ENCODE data around the gene ABHD17A. TPM values are rescaled to one million over a fixed set of nuclear protein-coding genes. Genes with fewer than 3 reads are reported as not detected.

ABHD17A gene
- polyA plus RNA-seq, 3 donors from 2014 or later: 652 to 783 (median 741) TPM

DNA sequence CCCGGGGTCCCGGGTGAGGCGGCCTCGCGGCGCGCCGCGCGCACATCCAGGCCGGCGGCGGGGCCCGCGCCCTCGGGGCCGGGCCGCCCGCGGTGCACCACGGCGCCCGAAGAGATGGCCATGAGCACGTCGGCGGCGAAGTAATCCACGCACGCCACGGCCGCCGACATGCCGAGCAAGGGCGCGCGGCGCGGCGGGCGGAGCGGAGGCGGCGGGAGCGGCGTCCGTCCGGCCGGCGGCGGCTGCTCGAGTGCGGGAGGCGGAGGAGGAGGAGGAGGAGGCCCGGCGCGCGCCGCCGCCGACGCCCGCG, 22.0 kb downstream of the ABHD17A start, which contains the start of gene KLF16:
Gene KLF16 (minus strand): TSS at position 252 of the 310 bp plus-strand sequence. CDS start 82 bp downstream, at position 170.
- DNase-seq: no peak
- peaks cover 0 to 2% (median 0%) of the 10 kb centered on the region in 6 donors for H3K9me3 Mint-ChIP-seq
- H3K4me1 Mint-ChIP-seq: peaks cover 23 to 35% of the 10 kb centered on the region in 2 donors
- H3K36me3 Mint-ChIP-seq: no peaks in the 10 kb centered on the region
- H3K4me3 Mint-ChIP-seq: peak within 1 kb of the TSS; percentile 89 to 94 (median 91)
- peaks cover 8 to 27% (median 9%) of the 10 kb centered on the region in 3 donors for H3K27me3 Mint-ChIP-seq (ENCODE audit: low read depth in 3 of 3)
- peak within 1 kb of the TSS; percentile 83 to 96 (median 88) for H3K27ac Mint-ChIP-seq

GRCh38 chr19:1862424-1863327, 22.6 kb downstream of the ABHD17A start:
- peaks cover 19 to 33% of the 10 kb centered on the region in 2 donors for H3K4me1 Mint-ChIP-seq

DNA sequence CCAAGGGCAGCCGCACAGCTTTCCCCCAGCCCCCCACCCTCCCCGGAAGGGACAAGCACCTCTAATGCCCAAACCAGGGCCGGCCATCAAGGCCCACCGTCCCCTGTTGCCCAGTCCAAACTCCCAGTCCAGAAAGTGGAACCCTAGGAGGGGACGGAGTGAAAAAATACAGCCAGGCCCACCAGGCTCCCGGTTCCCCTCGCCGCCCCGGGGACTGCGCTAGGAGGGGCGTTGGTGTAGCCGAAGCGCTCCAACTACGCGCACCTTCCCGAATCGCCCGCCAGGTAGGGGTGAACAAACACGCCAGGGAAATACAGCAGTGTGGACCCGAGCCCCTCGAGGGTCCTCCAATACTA, 23.2 kb downstream of the ABHD17A start:
- peaks cover 17 to 33% of the 10 kb centered on the region in 2 donors for H3K4me1 Mint-ChIP-seq

More at GRCh38 chr19:1862424-1863327, 22.6 kb downstream of the ABHD17A start:
- Mint-ChIP-seq H3K9me3 (peaks cover 0 to 2% (median 0%) of the 10 kb centered on the region in 6 donors), H3K27ac (peak overlapping the region; percentile 83 to 96 (median 88)), H3K27me3 (ENCODE audit: low read depth in 3 of 3) (peaks cover 9 to 29% (median 10%) of the 10 kb centered on the region in 3 donors), H3K4me3 (peak overlapping the region; percentile 89 to 94 (median 91)), H3K36me3 (no peaks in the 10 kb centered on the region)
- peak; percentile 53 to 62 (median 58) for DNase-seq

DNA sequence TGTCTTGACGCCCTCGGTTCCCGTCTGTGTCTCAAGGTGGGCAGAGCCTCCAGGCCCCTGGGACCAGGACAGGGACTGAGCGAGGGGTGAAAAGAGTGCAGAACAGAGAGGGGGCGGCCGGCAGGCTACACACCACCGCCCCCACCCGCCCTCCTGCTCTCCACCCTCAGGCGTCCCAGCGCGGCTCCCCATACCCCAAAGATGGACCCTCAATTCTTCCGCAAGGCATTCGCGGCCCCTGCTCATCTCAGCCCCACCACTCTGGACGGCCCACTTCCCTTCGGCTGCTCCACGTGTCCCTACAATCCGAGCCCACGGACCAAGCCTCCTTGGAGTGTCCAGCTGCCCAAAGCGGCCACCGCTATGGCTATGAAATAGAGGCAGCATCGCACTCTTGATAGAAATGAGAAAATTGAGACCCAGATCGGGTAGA, 23.7 kb downstream of the ABHD17A start:
- H3K9me3 Mint-ChIP-seq: peaks cover 0 to 2% (median 0%) of the 10 kb centered on the region in 6 donors
- peak overlapping the region; percentile 80 to 96 (median 87) for H3K27ac Mint-ChIP-seq
- peaks cover 17 to 32% of the 10 kb centered on the region in 2 donors for H3K4me1 Mint-ChIP-seq
- peaks cover 7 to 29% (median 10%) of the 10 kb centered on the region in 3 donors for H3K27me3 Mint-ChIP-seq (ENCODE audit: low read depth in 3 of 3)
- no peak for DNase-seq
- no peaks in the 10 kb centered on the region for H3K36me3 Mint-ChIP-seq
- H3K4me3 Mint-ChIP-seq: peak overlapping the region; percentile 89 to 94 (median 91)

More for the DNA sequence above, 23.2 kb downstream of the ABHD17A start:
- Mint-ChIP-seq H3K27ac (peak overlapping the region; percentile 83 to 96 (median 88)), H3K9me3 (peaks cover 0 to 2% (median 0%) of the 10 kb centered on the region in 6 donors), H3K4me3 (peak overlapping the region; percentile 89 to 94 (median 91)), H3K27me3 (ENCODE audit: low read depth in 3 of 3) (peaks cover 9 to 28% (median 10%) of the 10 kb centered on the region in 3 donors), H3K36me3 (no peaks in the 10 kb centered on the region)
- no peak for DNase-seq

- DNase-seq: no peak
- Mint-ChIP-seq H3K4me1 (peaks cover 17 to 36% of the 10 kb centered on the region in 2 donors), H3K27ac (peak overlapping the region in 5 of 6 donors; percentile 45 to 96 (median 68)), H3K4me3 (peak overlapping the region; percentile 89 to 94 (median 91)), H3K36me3 (no peaks in the 10 kb centered on the region), H3K9me3 (peaks cover 0 to 2% (median 0%) of the 10 kb centered on the region in 6 donors), H3K27me3 (ENCODE audit: low read depth in 3 of 3) (peaks cover 7 to 35% (median 10%) of the 10 kb centered on the region in 3 donors)
These were observed 24.3 kb downstream of the ABHD17A start for GRCh38 chr19:1860821-1861598.

DNA sequence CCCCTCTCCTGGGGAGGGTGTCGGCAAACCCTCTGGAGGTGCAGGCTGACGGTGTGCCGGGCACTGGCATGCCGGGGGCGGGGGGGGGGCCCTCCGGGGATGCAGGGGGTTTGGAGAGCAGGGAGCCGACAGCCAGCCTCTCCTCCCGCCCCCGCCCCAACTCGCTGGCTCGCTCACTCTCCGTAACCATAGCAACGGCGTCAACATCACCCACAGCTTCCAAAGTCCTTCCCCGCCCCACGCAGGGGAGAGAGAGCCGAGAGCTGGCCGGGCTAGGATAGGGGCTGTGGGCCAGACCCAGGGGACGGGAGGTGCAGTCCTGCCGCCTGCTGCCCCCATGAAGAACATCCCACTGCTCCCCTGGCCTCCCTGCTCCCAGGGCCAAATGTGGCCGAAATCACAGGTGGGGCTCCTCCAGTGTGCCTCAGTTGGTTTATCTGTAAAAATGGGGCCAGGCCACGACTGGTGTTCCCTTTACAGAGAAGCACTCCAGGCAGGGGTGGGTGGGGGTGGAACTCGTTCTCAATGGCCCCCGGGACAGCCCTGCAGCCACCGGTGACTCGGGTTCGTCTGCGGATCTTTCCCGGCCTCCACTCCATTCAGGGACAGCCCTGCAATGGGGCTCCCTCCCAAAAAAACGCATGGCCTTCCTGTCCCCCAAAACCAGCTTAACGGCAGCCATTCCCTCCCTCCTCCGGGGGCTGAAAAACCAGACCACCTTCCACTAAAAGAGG, 25.1 kb downstream of the ABHD17A start:
- no peak overlapping the region for H3K4me3 Mint-ChIP-seq
- DNase-seq: peak in 1 of 3 donors; percentile 24
- no peaks in the 10 kb centered on the region for H3K36me3 Mint-ChIP-seq
- H3K27me3 Mint-ChIP-seq (ENCODE audit: low read depth in 3 of 3): peaks cover 8 to 41% (median 10%) of the 10 kb centered on the region in 3 donors
- peaks cover 0 to 2% (median 0%) of the 10 kb centered on the region in 6 donors for H3K9me3 Mint-ChIP-seq
- H3K27ac Mint-ChIP-seq: no peak overlapping the region
- H3K4me1 Mint-ChIP-seq: peaks cover 24 to 36% of the 10 kb centered on the region in 2 donors

GRCh38 chr19:1859331-1859781, 25.9 kb downstream of the ABHD17A start:
- Mint-ChIP-seq H3K36me3 (no peaks in the 10 kb centered on the region), H3K9me3 (peaks cover 0 to 2% (median 0%) of the 10 kb centered on the region in 6 donors), H3K27ac (peak overlapping the region; percentile 34 to 70 (median 46)), H3K4me1 (peaks cover 31 to 42% of the 10 kb centered on the region in 2 donors), H3K4me3 (peak overlapping the region; percentile 14 to 47 (median 30)), H3K27me3 (ENCODE audit: low read depth in 3 of 3) (peaks cover 10 to 41% (median 12%) of the 10 kb centered on the region in 3 donors)
- DNase-seq: no peak

DNA sequence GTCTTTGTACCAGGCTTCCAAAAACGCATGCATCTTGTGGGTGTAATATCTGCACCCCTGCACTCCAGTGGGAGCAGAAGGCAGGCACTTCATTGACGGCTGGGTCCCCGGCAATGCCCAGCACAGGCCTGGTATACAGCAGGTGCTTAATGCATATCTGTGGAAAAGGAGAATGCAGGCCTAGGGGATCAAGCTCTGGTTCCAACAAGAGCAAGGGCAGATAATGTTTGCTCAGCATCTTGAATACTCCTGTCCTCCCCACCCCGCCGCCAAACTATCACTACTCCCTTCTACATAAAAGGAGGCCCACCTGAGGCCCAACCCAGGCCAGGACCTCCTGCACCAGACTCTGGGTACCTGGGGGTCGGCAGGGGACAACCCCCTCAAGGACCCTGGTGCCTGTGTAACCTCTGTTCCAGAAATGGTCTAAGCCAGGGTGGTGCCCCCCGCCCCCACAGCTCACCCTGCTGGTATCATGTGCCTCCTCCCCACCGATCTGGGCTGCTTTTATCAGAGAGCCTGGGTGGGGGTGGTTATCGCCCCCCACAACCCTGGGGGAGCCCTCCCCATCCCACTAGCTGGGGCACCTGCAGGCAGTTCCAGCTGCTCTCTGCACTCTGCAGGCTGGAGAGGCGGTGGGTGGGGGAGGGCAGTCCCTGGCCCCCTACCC, 26.7 kb downstream of the ABHD17A start:
- H3K9me3 Mint-ChIP-seq: peaks cover 0 to 2% (median 0%) of the 10 kb centered on the region in 6 donors
- peaks cover 10 to 41% (median 12%) of the 10 kb centered on the region in 3 donors for H3K27me3 Mint-ChIP-seq (ENCODE audit: low read depth in 3 of 3)
- DNase-seq: no peak
- no peaks in the 10 kb centered on the region for H3K36me3 Mint-ChIP-seq
- peak overlapping the region; percentile 25 to 53 (median 46) for H3K4me3 Mint-ChIP-seq
- H3K4me1 Mint-ChIP-seq: peaks cover 32 to 42% of the 10 kb centered on the region in 2 donors
- H3K27ac Mint-ChIP-seq: peak overlapping the region in 3 of 6 donors; percentile 53 to 67 (median 60)

GRCh38 chr19:1857648-1858326, 27.5 kb downstream of the ABHD17A start:
- Mint-ChIP-seq H3K4me3 (peak overlapping the region; percentile 46 to 77 (median 56)), H3K4me1 (peaks cover 39 to 48% of the 10 kb centered on the region in 2 donors), H3K9me3 (peaks cover 0 to 2% (median 0%) of the 10 kb centered on the region in 6 donors), H3K27ac (peak overlapping the region in 2 of 6 donors; percentile 55 to 76), H3K27me3 (ENCODE audit: low read depth in 3 of 3) (peaks cover 12 to 49% (median 15%) of the 10 kb centered on the region in 3 donors), H3K36me3 (no peaks in the 10 kb centered on the region)
- DNase-seq: no peak

DNA sequence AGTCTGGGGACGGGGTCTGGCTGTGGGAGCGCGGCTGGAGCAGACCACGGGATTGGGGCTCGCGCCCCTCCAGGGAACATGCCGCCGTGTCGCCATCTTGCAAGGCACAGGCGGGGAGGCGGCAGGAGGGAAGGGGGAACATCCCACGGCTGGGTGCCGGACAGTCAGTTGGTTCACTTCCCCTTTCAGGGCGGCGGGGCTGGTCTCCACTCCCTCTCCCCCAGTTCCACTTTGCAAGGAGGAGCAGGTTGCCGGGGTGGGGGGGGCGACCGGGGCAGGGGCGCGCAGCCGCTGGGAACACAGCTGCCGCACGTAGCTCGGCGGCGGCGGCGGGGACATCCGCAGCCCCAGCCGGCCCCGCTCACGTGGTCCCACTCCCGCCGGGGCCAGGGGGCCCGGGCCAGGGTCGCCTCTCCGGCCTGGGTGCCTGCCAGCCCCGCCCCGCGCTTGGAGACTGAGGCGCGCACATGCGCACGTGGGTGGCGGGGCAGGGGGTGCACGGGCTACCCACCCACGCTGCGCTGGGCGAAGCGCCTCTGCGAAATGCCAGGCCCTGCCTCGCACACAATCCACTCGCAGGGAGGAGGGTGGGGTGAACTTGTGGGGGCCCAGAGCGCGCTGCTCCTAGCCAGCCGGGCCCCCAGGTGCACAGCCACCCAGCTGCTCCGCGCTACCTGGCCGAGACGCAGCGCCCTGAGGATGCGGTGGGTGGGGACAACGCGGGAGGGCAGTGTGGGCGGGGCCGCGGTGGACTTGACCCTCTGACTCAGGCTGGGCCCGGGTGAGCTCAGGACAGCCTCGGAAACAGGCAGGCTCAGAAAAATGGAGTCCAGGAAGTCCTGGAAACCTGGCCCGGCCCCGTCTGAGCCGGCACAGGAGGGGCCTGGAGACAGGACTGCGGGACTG, 28.3 kb downstream of the ABHD17A start:
- Mint-ChIP-seq H3K4me3 (peak overlapping the region; percentile 79 to 86 (median 84)), H3K4me1 (peaks cover 33 to 47% of the 10 kb centered on the region in 2 donors), H3K27ac (peak overlapping the region; percentile 84 to 94 (median 92)), H3K36me3 (no peaks in the 10 kb centered on the region), H3K9me3 (peaks cover 0 to 2% (median 0%) of the 10 kb centered on the region in 6 donors), H3K27me3 (ENCODE audit: low read depth in 3 of 3) (peaks cover 7 to 47% (median 12%) of the 10 kb centered on the region in 3 donors)
- peak in 2 of 3 donors; percentile 36 to 39 for DNase-seq

DNA sequence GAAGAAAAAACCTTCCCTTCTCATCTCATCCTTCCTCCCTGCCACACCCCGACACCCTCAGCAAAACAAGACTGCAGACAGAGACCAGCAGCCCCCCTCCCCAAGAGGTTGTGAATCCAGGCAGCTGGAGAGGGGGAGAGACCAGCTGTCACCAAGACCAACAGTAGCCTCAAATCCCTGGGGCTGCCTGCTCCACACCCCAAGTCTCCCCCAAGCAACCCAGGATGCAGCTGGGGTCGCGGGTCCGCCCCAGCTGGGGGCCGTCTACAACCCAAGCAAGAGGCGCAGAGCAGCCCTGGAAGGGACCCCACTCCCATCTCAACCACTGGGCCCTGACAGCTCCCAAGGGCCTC, 29.0 kb downstream of the ABHD17A start:
- no peak for DNase-seq
- Mint-ChIP-seq H3K4me1 (peaks cover 27 to 43% of the 10 kb centered on the region in 2 donors), H3K9me3 (peaks cover 0 to under 1% (median 0%) of the 10 kb centered on the region in 6 donors), H3K27ac (peak overlapping the region; percentile 84 to 94 (median 92)), H3K36me3 (no peaks in the 10 kb centered on the region), H3K27me3 (ENCODE audit: low read depth in 3 of 3) (peaks cover 7 to 41% (median 13%) of the 10 kb centered on the region in 3 donors), H3K4me3 (peak overlapping the region; percentile 79 to 86 (median 84))
